ENCODE results near the gene RAB36. TPM values are rescaled to one million over a fixed set of nuclear protein-coding genes. Genes with fewer than 3 reads are reported as not detected.
A peak's percentile ranks its signal among the peaks of the same experiment; 100 is the strongest.
"Not testable (repeated sequence)": the region's sequence is repeated elsewhere in the genome, so short reads cannot be mapped to it uniquely, and the experiment has no call there.

Gene RAB36
- total RNA-seq, 3 donors from 2014 or later, result 1.3 to 4.8 (median 2.9) TPM

- no peaks in the 10 kb centered on the region for H3K27me3 ChIP-seq
- no peaks in the 10 kb centered on the region for H3K9me3 ChIP-seq
- no peak overlapping the region for H3K27ac ChIP-seq
- no peak overlapping the region for H3K4me3 ChIP-seq
- no peak for TF ChIP-seq CTCF (IDR thresholded peaks at IDR 0.05)
- intact Hi-C loops (cut with DNase I; ENCODE audit: low total_unique reads), result no loop called here
- H3K4me1 ChIP-seq, result no peaks in the 10 kb centered on the region
- DNase-seq (ENCODE audit: low spot score in 2 of 2), result no peak
- no peaks in the 10 kb centered on the region for H3K36me3 ChIP-seq
Observed at GRCh38 chr22:23133922-23134321, 11.4 kb upstream of the RAB36 start.

GRCh38 chr22:23136991-23137390 lies 8.3 kb upstream of the RAB36 start:
- intact Hi-C loops (cut with DNase I; ENCODE audit: low total_unique reads); H3K9me3 ChIP-seq; H3K4me1 ChIP-seq; H3K36me3 ChIP-seq; DNase-seq (ENCODE audit: low spot score in 2 of 2); H3K27me3 ChIP-seq; H3K4me3 ChIP-seq: not testable (repeated sequence)
- peak overlapping the region; percentile 60 to 74 for H3K27ac ChIP-seq

GRCh38 chr22:23137468-23137867 lies 7.8 kb upstream of the RAB36 start:
- DNase-seq (ENCODE audit: low spot score in 2 of 2), result no peak
- Histone ChIP-seq H3K27me3 (no peaks in the 10 kb centered on the region), H3K27ac (peak overlapping the region; percentile 60 to 74), H3K36me3 (no peaks in the 10 kb centered on the region), H3K4me3 (no peak overlapping the region), H3K4me1 (no peaks in the 10 kb centered on the region), H3K9me3 (no peaks in the 10 kb centered on the region)
- intact Hi-C loops (cut with DNase I; ENCODE audit: low total_unique reads), result no loop called here
- TF ChIP-seq POLR2A (IDR thresholded peaks at IDR 0.05) (no peak), POLR2AphosphoS5 (IDR thresholded peaks at IDR 0.05) (no peak), CTCF (IDR thresholded peaks at IDR 0.05) (no peak)

- Histone ChIP-seq H3K4me1 (no peaks in the 10 kb centered on the region), H3K9me3 (no peaks in the 10 kb centered on the region), H3K4me3 (no peak overlapping the region), H3K27ac (peak overlapping the region; percentile 60 to 74), H3K36me3 (no peaks in the 10 kb centered on the region), H3K27me3 (no peaks in the 10 kb centered on the region)
- TF ChIP-seq POLR2A (IDR thresholded peaks at IDR 0.05) (no peak), CTCF (IDR thresholded peaks at IDR 0.05) (no peak), POLR2AphosphoS5 (IDR thresholded peaks at IDR 0.05) (peak in 1 of 3 donors; percentile 12)
- intact Hi-C loops (cut with DNase I; ENCODE audit: low total_unique reads), result no loop called here
- DNase-seq (ENCODE audit: low spot score in 2 of 2), result peak in 1 of 2 donors; percentile 36
Observed at GRCh38 chr22:23137905-23138561, 7.2 kb upstream of the RAB36 start.

GRCh38 chr22:23138584-23139435 lies 6.5 kb upstream of the RAB36 start:
- H3K9me3 ChIP-seq, result no peaks in the 10 kb centered on the region
- H3K4me3 ChIP-seq, result no peak overlapping the region
- no peaks in the 10 kb centered on the region for H3K4me1 ChIP-seq
- intact Hi-C loops (cut with DNase I; ENCODE audit: low total_unique reads), result no loop called here
- no peak for DNase-seq (ENCODE audit: low spot score in 2 of 2)
- H3K27me3 ChIP-seq, result no peaks in the 10 kb centered on the region
- no peaks in the 10 kb centered on the region for H3K36me3 ChIP-seq
- TF ChIP-seq POLR2AphosphoS5 (IDR thresholded peaks at IDR 0.05) (no peak), CTCF (IDR thresholded peaks at IDR 0.05) (no peak), POLR2A (IDR thresholded peaks at IDR 0.05) (no peak)
- peak overlapping the region in 1 of 2 donors; percentile 74 for H3K27ac ChIP-seq
